IPS-20b (cell line): ENCODE data around the gene RSRC2.

Experiments used
- H3K27ac ChIP-seq: one replicate; pipeline ENCODE4 v1.5.1; 2013; ENCODE audit warnings: low read length
- H3K27me3 ChIP-seq: 2 replicates; pipeline ENCODE4 v1.6.1; 2013; ENCODE audit warnings: mild to moderate bottlenecking, low read length, inconsistent platforms; ENCODE audit not compliant: insufficient read depth
- H3K36me3 ChIP-seq: 2 replicates; pipeline ENCODE4 v1.6.1; 2013; ENCODE audit warnings: low read depth, mild to moderate bottlenecking, inconsistent platforms, low read length, moderate library complexity; ENCODE audit not compliant: insufficient read depth
- H3K4me1 ChIP-seq: 2 replicates; pipeline ENCODE4 v1.6.1; 2013; ENCODE audit warnings: mild to moderate bottlenecking, control low read depth, inconsistent platforms, low read length, moderate library complexity; ENCODE audit not compliant: insufficient read depth
- H3K4me3 ChIP-seq: 2 replicates; pipeline ENCODE4 v1.5.1; 2013; ENCODE audit warnings: mild to moderate bottlenecking, low read length, inconsistent platforms
- H3K9ac ChIP-seq: 2 replicates; pipeline ENCODE4 v1.6.1; 2013; ENCODE audit warnings: low read depth, mild to moderate bottlenecking, inconsistent platforms, low read length, moderate library complexity
- H3K9me3 ChIP-seq: 2 replicates; pipeline ENCODE4 v1.6.1; 2013; ENCODE audit warnings: mild to moderate bottlenecking, low read depth, low read length, inconsistent platforms; ENCODE audit not compliant: insufficient read depth

RSRC2 gene

DNA sequence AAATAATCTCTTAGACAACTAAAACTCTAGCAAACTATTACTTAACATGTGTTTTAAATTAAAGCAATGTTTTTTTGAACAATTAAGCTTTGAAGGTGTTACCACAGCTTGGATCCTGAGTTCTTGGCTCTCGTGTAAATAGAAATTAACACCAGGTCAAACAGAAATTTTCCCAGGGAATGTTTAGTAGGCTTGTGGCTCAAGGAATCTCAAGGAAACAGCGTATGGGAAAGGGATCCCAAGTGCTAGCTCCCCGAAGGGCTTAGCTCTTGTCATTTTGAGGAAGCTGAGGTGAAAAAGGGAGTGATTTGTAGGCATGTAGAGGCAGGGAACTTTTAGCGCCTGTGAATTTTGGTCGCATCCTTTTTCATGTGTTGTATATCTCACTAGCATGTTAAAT is 11.8 kb upstream of the RSRC2 start:
- Histone ChIP-seq H3K4me1 (no peaks in the 10 kb centered on the region), H3K9ac (no peak overlapping the region), H3K27me3 (no peaks in the 10 kb centered on the region), H3K9me3 (no peaks in the 10 kb centered on the region), H3K27ac (no peak overlapping the region), H3K4me3 (no peak overlapping the region), H3K36me3 (peaks cover 83% of the 10 kb centered on the region)

DNA sequence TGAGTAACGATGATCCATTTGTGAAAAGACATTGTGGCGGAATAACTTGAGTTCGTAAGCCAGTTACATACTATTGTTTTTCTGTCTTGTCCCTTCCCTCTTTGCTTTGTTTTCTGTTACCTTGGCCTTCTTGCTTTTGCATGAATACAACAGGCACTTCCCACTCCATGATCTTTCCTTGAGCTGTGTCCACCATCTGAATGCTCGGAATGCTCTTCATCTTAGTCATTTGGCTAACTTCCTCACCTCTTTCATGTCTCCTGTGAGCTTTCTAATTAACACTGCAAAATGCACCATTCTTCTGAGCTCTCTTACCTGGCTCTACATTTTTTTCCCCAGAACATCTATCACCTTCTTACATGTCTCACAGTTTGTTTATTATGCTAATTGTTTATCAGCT is 10.3 kb upstream of the RSRC2 start:
- no peaks in the 10 kb centered on the region for H3K9me3 ChIP-seq
- H3K36me3 ChIP-seq, result peaks cover 81% of the 10 kb centered on the region
- no peaks in the 10 kb centered on the region for H3K27me3 ChIP-seq
- no peak overlapping the region for H3K27ac ChIP-seq
- no peaks in the 10 kb centered on the region for H3K4me1 ChIP-seq
- no peak overlapping the region for H3K4me3 ChIP-seq
- no peak overlapping the region for H3K9ac ChIP-seq

- Histone ChIP-seq H3K9ac (no peak overlapping the region), H3K27ac (no peak overlapping the region), H3K4me3 (no peak overlapping the region), H3K9me3 (no peaks in the 10 kb centered on the region), H3K4me1 (no peaks in the 10 kb centered on the region), H3K27me3 (no peaks in the 10 kb centered on the region), H3K36me3 (peaks cover 83% of the 10 kb centered on the region)
Measured at GRCh38 chr12:122533856-122534255, 7.1 kb upstream of the RSRC2 start.

DNA sequence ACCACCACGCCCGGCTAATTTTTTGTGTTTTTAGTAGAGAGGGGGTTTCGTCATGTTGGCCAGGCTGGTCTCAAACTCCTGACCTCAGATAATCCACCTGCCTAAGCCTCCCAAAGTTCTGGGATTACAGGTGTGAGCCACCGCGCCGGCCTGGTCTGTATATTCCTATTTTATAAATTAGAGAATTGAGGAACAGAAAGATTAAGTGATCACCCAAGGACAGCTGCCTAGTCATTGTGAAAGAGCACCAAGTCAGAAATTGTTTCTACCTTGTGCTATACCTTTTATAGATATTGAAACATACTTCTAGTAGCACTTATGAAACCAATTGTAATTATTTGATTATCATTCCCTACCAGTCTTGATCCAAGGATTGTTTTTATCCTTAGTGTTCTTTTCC is 2.3 kb upstream of the RSRC2 start:
- no peak overlapping the region for H3K4me3 ChIP-seq
- peaks cover 9% of the 10 kb centered on the region; the same call in 1 of the 2 replicates for H3K4me1 ChIP-seq
- H3K36me3 ChIP-seq, result peaks cover 59% of the 10 kb centered on the region
- no peaks in the 10 kb centered on the region for H3K27me3 ChIP-seq
- H3K9me3 ChIP-seq, result no peaks in the 10 kb centered on the region
- no peak overlapping the region for H3K27ac ChIP-seq
- H3K9ac ChIP-seq, result no peak overlapping the region

DNA sequence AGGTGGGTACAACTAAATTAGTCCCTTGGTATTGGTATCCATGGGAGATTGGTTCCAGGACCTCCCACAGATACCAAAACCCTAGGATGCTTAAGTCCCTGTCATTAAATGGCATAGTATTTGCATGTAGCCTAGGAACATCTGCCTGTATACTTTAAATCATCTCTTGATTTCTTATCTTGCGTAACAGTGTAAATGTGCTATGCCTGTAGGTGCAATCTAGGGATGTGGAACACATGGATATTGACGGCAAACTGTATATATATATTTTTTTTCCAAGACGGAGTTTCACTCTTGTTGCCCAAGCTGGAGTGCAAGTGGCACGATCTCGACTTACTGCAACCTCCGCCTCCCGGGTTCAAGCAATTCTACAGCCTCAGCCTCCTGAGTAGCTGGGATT is 1.8 kb upstream of the RSRC2 start:
- H3K9me3 ChIP-seq, result no peaks in the 10 kb centered on the region
- H3K9ac ChIP-seq, result peak overlapping the region; percentile 85; the same call in 1 of the 2 replicates
- H3K27me3 ChIP-seq, result no peaks in the 10 kb centered on the region
- no peak overlapping the region for H3K27ac ChIP-seq
- peak overlapping the region; percentile 97 for H3K4me3 ChIP-seq
- H3K4me1 ChIP-seq, result peaks cover 12% of the 10 kb centered on the region; the same call in 1 of the 2 replicates
- peaks cover 59% of the 10 kb centered on the region for H3K36me3 ChIP-seq

- Histone ChIP-seq H3K27me3 (no peaks in the 10 kb centered on the region), H3K4me3 (peak overlapping the region; percentile 97), H3K4me1 (peaks cover 12% of the 10 kb centered on the region; the same call in 1 of the 2 replicates), H3K36me3 (peaks cover 60% of the 10 kb centered on the region), H3K9me3 (no peaks in the 10 kb centered on the region), H3K27ac (peak overlapping the region; percentile 22), H3K9ac (peak overlapping the region; percentile 85)
Measured at GRCh38 chr12:122527478-122527944, 775 bp upstream of the RSRC2 start.

GRCh38 chr12:122523846-122524718 is 2.7 kb downstream of the RSRC2 start:
- peaks cover 12% of the 10 kb centered on the region; the same call in 1 of the 2 replicates for H3K4me1 ChIP-seq
- H3K27ac ChIP-seq, result no peak overlapping the region
- peaks cover 68% of the 10 kb centered on the region for H3K36me3 ChIP-seq

GRCh38 chr12:122523280-122523679 is 3.5 kb downstream of the RSRC2 start:
- Histone ChIP-seq H3K4me3 (peak overlapping the region; percentile 97; the same call in 1 of the 2 replicates), H3K27me3 (no peaks in the 10 kb centered on the region), H3K36me3 (peaks cover 73% of the 10 kb centered on the region), H3K4me1 (peaks cover 9% of the 10 kb centered on the region; the same call in 1 of the 2 replicates), H3K9me3 (no peaks in the 10 kb centered on the region), H3K9ac (peak overlapping the region; percentile 97; the same call in 1 of the 2 replicates), H3K27ac (no peak overlapping the region)

More at GRCh38 chr12:122523846-122524718, 2.7 kb downstream of the RSRC2 start:
- Histone ChIP-seq H3K9ac (peak overlapping the region; percentile 97), H3K27me3 (no peaks in the 10 kb centered on the region), H3K9me3 (no peaks in the 10 kb centered on the region), H3K4me3 (peak overlapping the region; percentile 97)

GRCh38 chr12:122520676-122521075 is 6.1 kb downstream of the RSRC2 start:
- Histone ChIP-seq H3K9ac (no peak overlapping the region), H3K4me3 (no peak overlapping the region), H3K27ac (no peak overlapping the region), H3K4me1 (peaks cover 9% of the 10 kb centered on the region; the same call in 1 of the 2 replicates), H3K27me3 (no peaks in the 10 kb centered on the region), H3K9me3 (no peaks in the 10 kb centered on the region), H3K36me3 (peaks cover 95% of the 10 kb centered on the region)

DNA sequence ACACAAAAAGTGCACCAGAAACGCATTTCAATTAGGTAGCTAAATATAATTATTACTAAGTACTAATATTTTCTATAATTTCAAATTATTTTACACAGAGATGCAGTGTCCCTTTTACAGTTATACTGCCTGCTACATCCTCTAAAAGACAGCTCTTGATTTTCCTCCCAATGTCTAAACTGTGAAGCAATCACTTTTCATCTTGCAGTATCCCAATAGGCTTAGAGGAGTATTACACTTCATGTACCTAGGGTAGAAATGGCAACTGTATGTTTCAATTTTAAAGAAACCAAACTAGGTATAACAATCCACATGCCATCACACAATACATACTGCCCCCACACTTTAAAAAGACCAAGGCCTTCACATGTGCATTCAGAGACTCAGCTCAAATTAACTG is 7.3 kb downstream of the RSRC2 start:
- H3K36me3 ChIP-seq, result peaks cover 100% of the 10 kb centered on the region

GRCh38 chr12:122518908-122519307 is 7.8 kb downstream of the RSRC2 start:
- Histone ChIP-seq H3K4me3 (no peak overlapping the region), H3K36me3 (peaks cover 100% of the 10 kb centered on the region), H3K27ac (no peak overlapping the region), H3K9me3 (no peaks in the 10 kb centered on the region), H3K27me3 (no peaks in the 10 kb centered on the region), H3K4me1 (peaks cover 3% of the 10 kb centered on the region; the same call in 1 of the 2 replicates), H3K9ac (no peak overlapping the region)

More for the DNA sequence above, 7.3 kb downstream of the RSRC2 start:
- no peak overlapping the region for H3K4me3 ChIP-seq
- H3K9ac ChIP-seq, result no peak overlapping the region
- peaks cover 8% of the 10 kb centered on the region; the same call in 1 of the 2 replicates for H3K4me1 ChIP-seq
- H3K27me3 ChIP-seq, result no peaks in the 10 kb centered on the region
- H3K9me3 ChIP-seq, result no peaks in the 10 kb centered on the region
- H3K27ac ChIP-seq, result no peak overlapping the region

DNA sequence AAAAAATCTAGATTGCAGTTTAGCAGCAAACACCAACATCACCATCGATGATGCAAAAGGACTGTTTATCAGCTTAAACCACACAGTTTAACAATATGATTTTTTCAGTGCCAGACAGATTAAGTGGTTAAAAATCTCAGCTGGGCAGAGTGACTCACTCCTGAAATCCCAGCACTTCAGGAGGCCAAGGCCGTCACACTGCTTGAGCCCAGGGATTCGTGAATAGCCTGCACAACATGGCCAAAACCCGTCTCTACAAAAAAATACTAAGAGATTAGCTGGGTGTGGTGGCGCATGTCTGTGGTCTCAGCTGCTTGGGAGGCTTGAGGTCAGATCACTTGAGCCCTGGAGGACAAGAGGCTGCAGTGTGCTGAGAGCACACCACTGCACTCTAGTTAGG is 8.9 kb downstream of the RSRC2 start:
- no peak overlapping the region for H3K9ac ChIP-seq
- H3K9me3 ChIP-seq, result no peaks in the 10 kb centered on the region
- no peak overlapping the region for H3K27ac ChIP-seq
- no peaks in the 10 kb centered on the region for H3K4me1 ChIP-seq
- no peak overlapping the region for H3K4me3 ChIP-seq
- H3K36me3 ChIP-seq, result peaks cover 99% of the 10 kb centered on the region
- H3K27me3 ChIP-seq, result no peaks in the 10 kb centered on the region
